ENCODE results near the gene KLHDC8B. TPM values are rescaled to one million over a fixed set of nuclear protein-coding genes. Genes with fewer than 3 reads are reported as not detected.

The KLHDC8B gene
- total RNA-seq, 4 donors from 2014 or later = 78.6 to 190 (median 91.2) TPM

DNA sequence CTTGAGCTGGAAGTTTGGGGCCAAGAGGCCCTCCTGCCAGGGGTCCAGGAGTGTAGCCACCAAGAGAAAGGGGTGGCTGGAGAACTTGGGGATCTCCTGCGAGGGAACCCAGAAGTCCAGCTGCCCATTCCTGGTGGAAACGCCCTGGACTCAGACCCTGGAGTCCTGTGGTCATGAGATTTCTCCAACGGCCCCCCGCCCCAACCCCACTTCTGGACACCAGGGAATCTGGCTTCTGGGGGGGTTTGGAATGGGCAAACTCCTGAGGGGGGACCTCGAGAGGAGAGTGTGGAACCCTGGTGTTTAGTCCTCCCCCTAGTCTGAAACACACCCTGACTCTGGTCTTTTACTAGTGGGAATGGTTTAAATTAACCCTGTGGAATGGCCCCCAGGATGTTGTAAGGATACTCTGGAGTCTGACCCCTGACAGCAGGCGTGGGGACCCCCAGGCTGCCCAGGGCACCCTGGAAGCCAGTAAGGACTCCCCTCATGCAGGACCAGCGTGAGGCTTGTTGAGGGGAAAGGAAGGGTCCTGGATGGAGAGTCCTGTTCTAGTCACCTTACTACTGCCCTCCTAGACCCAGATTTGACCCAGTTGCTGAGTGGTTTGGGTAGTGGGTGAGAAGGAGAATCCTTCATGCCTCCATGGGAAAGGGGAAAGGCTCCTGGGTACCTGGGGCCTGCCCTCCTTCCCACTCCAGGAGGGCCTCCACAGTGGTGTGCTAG, 540 bp downstream of the KLHDC8B start:
- Histone ChIP-seq H3K4me1 (peaks cover 47 to 63% (median 52%) of the 10 kb centered on the region in 4 donors), H3K27me3 (no peaks in the 10 kb centered on the region), H3K4me3 (peak overlapping the region; percentile 68 to 86 (median 78)), H3K36me3 (peaks cover 10 to 34% (median 30%) of the 10 kb centered on the region in 4 donors), H3K9me3 (no peaks in the 10 kb centered on the region), H3K27ac (replicated peaks in 1 of 4) (peak overlapping the region; percentile 84 to 93 (median 90))
- intact Hi-C loops (cut with DNase I) = loop anchor here (2.0 to 5.0 kb wide), 3 partner anchors 105 to 275 kb away; partner anchors contain the start of genes C3orf62 and USP4
- WGBS = 0% methylated on average over 4 of the region's 7 CpGs
- TF ChIP-seq POLR2A (IDR thresholded peaks at IDR 0.05; ENCODE audit: low read depth) = no peak
- no peak for TF ChIP-seq CTCF (IDR thresholded peaks at IDR 0.05)
- TF ChIP-seq POLR2AphosphoS5 (IDR thresholded peaks at IDR 0.05) = no peak
- no peak for TF ChIP-seq EP300 (IDR thresholded peaks at IDR 0.05)
- no peak for DNase-seq (ENCODE audit: extremely low spot score)

DNA sequence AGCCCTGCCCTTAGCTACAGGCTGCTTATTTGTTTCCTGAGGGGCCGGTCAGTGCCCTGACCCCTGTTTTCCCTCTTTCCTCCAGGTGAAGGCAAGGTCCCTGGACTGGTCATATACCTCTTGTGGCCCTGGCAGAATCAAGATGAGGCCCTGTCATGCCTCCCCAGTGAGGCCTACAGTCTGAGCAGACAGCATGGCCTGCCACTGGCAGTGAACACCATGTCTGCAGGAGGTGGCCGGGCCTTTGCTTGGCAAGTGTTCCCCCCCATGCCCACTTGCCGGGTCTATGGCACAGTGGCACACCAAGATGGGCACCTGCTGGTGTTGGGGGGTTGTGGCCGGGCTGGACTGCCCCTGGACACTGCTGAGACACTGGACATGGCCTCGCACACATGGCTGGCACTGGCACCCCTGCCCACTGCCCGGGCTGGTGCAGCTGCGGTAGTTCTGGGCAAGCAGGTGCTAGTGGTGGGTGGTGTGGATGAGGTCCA, 1.2 kb downstream of the KLHDC8B start:
- Histone ChIP-seq H3K9me3 (no peaks in the 10 kb centered on the region), H3K27ac (replicated peaks in 1 of 4) (peak overlapping the region; percentile 84 to 93 (median 90)), H3K4me1 (peaks cover 47 to 62% (median 53%) of the 10 kb centered on the region in 4 donors), H3K27me3 (no peaks in the 10 kb centered on the region), H3K36me3 (peaks cover 10 to 40% (median 36%) of the 10 kb centered on the region in 4 donors), H3K4me3 (peak overlapping the region; percentile 68 to 86 (median 78))
- WGBS = 20% methylated on average over 6 of the region's 7 CpGs
- TF ChIP-seq EP300 (IDR thresholded peaks at IDR 0.05) = no peak
- no peak for TF ChIP-seq CTCF (IDR thresholded peaks at IDR 0.05)
- no peak for TF ChIP-seq POLR2A (IDR thresholded peaks at IDR 0.05; ENCODE audit: low read depth)
- no peak for TF ChIP-seq POLR2AphosphoS5 (IDR thresholded peaks at IDR 0.05)
- intact Hi-C loops (cut with DNase I) = loop anchor here (5.0 kb wide), 2 partner anchors 170 to 275 kb away; partner anchors contain the start of gene USP4
- DNase-seq (ENCODE audit: extremely low spot score) = no peak

GRCh38 chr3:49173116-49173791, 1.9 kb downstream of the KLHDC8B start:
- Histone ChIP-seq H3K27ac (replicated peaks in 1 of 4) (peak overlapping the region; percentile 84 to 93 (median 90)), H3K27me3 (no peaks in the 10 kb centered on the region), H3K4me1 (peaks cover 47 to 62% (median 56%) of the 10 kb centered on the region in 4 donors), H3K9me3 (no peaks in the 10 kb centered on the region), H3K4me3 (peak overlapping the region; percentile 68 to 86 (median 78)), H3K36me3 (peaks cover 10 to 47% (median 39%) of the 10 kb centered on the region in 4 donors)
- TF ChIP-seq EP300 (IDR thresholded peaks at IDR 0.05) = no peak
- TF ChIP-seq CTCF (IDR thresholded peaks at IDR 0.05) = no peak
- no peak for TF ChIP-seq POLR2A (IDR thresholded peaks at IDR 0.05; ENCODE audit: low read depth)
- peak in 1 of 2 donors; percentile 35 for TF ChIP-seq POLR2AphosphoS5 (IDR thresholded peaks at IDR 0.05)
- WGBS = 22% methylated on average over 1 of the region's 3 CpGs
- DNase-seq (ENCODE audit: extremely low spot score) = no peak
- intact Hi-C loops (cut with DNase I) = loop anchor here (5.0 kb wide), 2 partner anchors 169 to 274 kb away; partner anchors contain the start of gene USP4

- TF ChIP-seq POLR2A (IDR thresholded peaks at IDR 0.05; ENCODE audit: low read depth) = no peak
- TF ChIP-seq POLR2AphosphoS5 (IDR thresholded peaks at IDR 0.05) = no peak
- no peak for TF ChIP-seq CTCF (IDR thresholded peaks at IDR 0.05)
- Histone ChIP-seq H3K9me3 (no peaks in the 10 kb centered on the region), H3K36me3 (peaks cover 10 to 50% (median 42%) of the 10 kb centered on the region in 4 donors), H3K4me1 (peaks cover 47 to 64% (median 57%) of the 10 kb centered on the region in 4 donors), H3K4me3 (peak overlapping the region; percentile 68 to 86 (median 78)), H3K27me3 (no peaks in the 10 kb centered on the region), H3K27ac (replicated peaks in 1 of 4) (peak overlapping the region; percentile 84 to 93 (median 90))
- no peak for DNase-seq (ENCODE audit: extremely low spot score)
- intact Hi-C loops (cut with DNase I) = loop anchor here (5.0 kb wide), 2 partner anchors 169 to 274 kb away; partner anchors contain the start of gene USP4
- WGBS = 22% methylated on average over 1 of the region's 4 CpGs
These were observed 2.4 kb downstream of the KLHDC8B start for GRCh38 chr3:49173792-49174170.
